Stimulated activated memory B cell treated with anti-CD40 and anti-IgM and Interleukin-4, amounts not matched to agents 10 μg/mL and 1 μg/mL and 100 μg/mL, for 72 hours (primary cell): ENCODE measurements around the gene CCDC167.

Experiments
- ATAC-seq: fragments of 150-1000 bp; cut with Tn5 transposase; 2 replicates; pipeline ENCODE4 v1.10.0; 2021
- H3K27ac Mint-ChIP-seq: one replicate; pipeline ENCODE4 v1.8.0; 2022; ENCODE audit warnings: mild to moderate bottlenecking, mixed read lengths
- H3K27me3 Mint-ChIP-seq: one replicate; pipeline ENCODE4 v1.8.0; 2022; ENCODE audit warnings: mixed read lengths
- H3K36me3 Mint-ChIP-seq: one replicate; pipeline ENCODE4 v1.8.0; 2022; ENCODE audit warnings: mixed read lengths
- H3K4me1 Mint-ChIP-seq: one replicate; pipeline ENCODE4 v1.8.0; 2022; ENCODE audit warnings: mixed read lengths
- H3K4me3 Mint-ChIP-seq: one replicate; pipeline ENCODE4 v1.8.0; 2022; ENCODE audit warnings: mild to moderate bottlenecking, moderate library complexity, mixed read lengths
- H3K9me3 Mint-ChIP-seq: one replicate; pipeline ENCODE4 v1.8.0; 2022; ENCODE audit warnings: mixed read lengths

Gene CCDC167

GRCh38 chr6:37519461-37519860, 19.8 kb upstream of the CCDC167 start:
- Mint-ChIP-seq H3K4me3 (no peak overlapping the region), H3K27ac (no peak overlapping the region), H3K27me3 (no peaks in the 10 kb centered on the region), H3K9me3 (peaks cover 3% of the 10 kb centered on the region), H3K4me1 (peaks cover 60% of the 10 kb centered on the region), H3K36me3 (no peaks in the 10 kb centered on the region)
- ATAC-seq: no peak

- H3K27me3 Mint-ChIP-seq: no peaks in the 10 kb centered on the region
- ATAC-seq: no peak
- H3K4me1 Mint-ChIP-seq: peaks cover 62% of the 10 kb centered on the region
- H3K27ac Mint-ChIP-seq: no peak overlapping the region
- H3K9me3 Mint-ChIP-seq: peaks cover 3% of the 10 kb centered on the region
- H3K4me3 Mint-ChIP-seq: peak overlapping the region; percentile 2
- no peaks in the 10 kb centered on the region for H3K36me3 Mint-ChIP-seq
These were observed 18.4 kb upstream of the CCDC167 start for GRCh38 chr6:37518116-37518515.

- Mint-ChIP-seq H3K4me1 (peaks cover 55% of the 10 kb centered on the region), H3K27ac (peak overlapping the region; percentile 92), H3K27me3 (no peaks in the 10 kb centered on the region), H3K9me3 (peaks cover 3% of the 10 kb centered on the region), H3K36me3 (no peaks in the 10 kb centered on the region), H3K4me3 (peak overlapping the region; percentile 72)
- ATAC-seq: peak; percentile 51
These were observed 17.7 kb upstream of the CCDC167 start for GRCh38 chr6:37517411-37517812.

DNA sequence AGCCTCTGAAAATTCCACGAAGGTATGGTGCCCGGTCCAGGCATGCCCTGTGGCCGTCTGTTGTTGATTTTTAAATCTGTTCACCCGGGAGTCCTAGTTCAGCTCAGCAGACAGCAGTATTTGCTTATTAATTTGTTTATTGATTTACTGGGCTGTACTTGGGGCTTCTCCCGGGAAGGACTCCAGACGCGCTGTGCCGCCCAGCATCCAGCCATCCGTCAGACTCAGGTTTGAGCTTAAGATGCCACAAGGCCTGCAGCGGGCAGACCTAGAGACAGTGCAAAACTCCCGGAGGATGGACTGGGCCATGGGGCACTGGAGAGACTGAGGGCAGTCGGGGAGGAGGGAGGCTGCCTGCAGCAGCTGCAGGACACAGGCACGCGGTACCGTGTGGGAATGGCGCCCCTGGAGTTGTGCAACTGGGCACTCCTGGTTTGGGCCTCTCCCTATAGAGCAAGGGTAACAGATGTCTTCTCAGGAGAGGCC, 17.3 kb upstream of the CCDC167 start:
- peak; percentile 2 for ATAC-seq
- no peaks in the 10 kb centered on the region for H3K36me3 Mint-ChIP-seq

GRCh38 chr6:37516076-37516919, 16.6 kb upstream of the CCDC167 start:
- H3K4me3 Mint-ChIP-seq: peak overlapping the region; percentile 72
- ATAC-seq: peak; percentile 93
- H3K27ac Mint-ChIP-seq: peak overlapping the region; percentile 92
- peaks cover 44% of the 10 kb centered on the region for H3K4me1 Mint-ChIP-seq
- H3K27me3 Mint-ChIP-seq: no peaks in the 10 kb centered on the region
- H3K9me3 Mint-ChIP-seq: peaks cover 3% of the 10 kb centered on the region
- no peaks in the 10 kb centered on the region for H3K36me3 Mint-ChIP-seq

More for the DNA sequence above, 17.3 kb upstream of the CCDC167 start:
- Mint-ChIP-seq H3K27ac (peak overlapping the region; percentile 92), H3K4me3 (peak overlapping the region; percentile 72), H3K27me3 (no peaks in the 10 kb centered on the region), H3K9me3 (peaks cover 3% of the 10 kb centered on the region), H3K4me1 (peaks cover 51% of the 10 kb centered on the region)

GRCh38 chr6:37515712-37516075, 16.0 kb upstream of the CCDC167 start:
- Mint-ChIP-seq H3K36me3 (no peaks in the 10 kb centered on the region), H3K4me3 (peak overlapping the region; percentile 72), H3K9me3 (peaks cover 3% of the 10 kb centered on the region), H3K27me3 (no peaks in the 10 kb centered on the region), H3K27ac (peak overlapping the region; percentile 92), H3K4me1 (peaks cover 42% of the 10 kb centered on the region)
- ATAC-seq: no peak

DNA sequence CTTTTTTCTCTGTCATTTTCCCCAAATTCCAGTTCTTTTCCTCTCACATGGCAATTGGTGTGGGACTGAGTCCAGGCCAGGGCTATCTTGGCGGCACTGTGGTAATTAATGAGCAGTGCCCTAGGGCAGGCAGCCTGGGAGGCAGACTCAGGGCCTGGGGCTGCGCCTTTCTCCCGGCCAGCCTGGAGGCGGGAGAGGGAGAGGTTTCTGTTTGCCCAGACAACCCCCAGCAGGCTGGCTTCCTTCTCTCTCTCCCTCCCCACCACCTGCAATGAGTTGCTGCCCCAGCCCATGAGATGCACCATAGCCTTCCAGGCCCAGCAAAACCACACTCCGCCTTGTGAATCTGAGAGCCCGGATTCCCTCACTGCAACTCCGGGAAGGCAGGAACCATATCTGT, 15.1 kb upstream of the CCDC167 start:
- no peak for ATAC-seq
- Mint-ChIP-seq H3K4me3 (no peak overlapping the region), H3K27ac (peak overlapping the region; percentile 92)

DNA sequence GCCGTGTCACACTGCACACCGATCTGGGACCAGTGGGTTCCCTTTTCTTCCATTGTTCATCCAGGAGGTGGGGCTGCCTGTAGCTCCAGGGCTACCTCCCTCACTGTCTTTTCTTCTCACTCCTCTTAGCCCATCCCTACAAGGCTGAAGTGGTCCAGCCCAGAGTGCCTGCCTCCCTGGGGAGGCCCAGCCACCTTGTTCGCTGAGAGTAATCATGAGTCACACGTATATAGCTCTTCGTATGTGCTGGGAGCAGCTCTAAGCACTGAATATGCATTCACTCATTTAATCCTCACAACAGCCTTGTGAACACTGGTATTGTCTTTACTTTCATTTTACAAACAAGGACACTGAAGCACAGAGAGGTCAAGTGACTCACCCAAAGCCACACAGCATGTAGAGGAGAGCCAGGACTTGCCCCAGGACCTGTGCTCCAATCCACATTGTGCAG, 14.7 kb upstream of the CCDC167 start:
- Mint-ChIP-seq H3K27me3 (no peaks in the 10 kb centered on the region), H3K4me3 (no peak overlapping the region), H3K27ac (peak overlapping the region; percentile 92), H3K9me3 (peaks cover 3% of the 10 kb centered on the region), H3K4me1 (peaks cover 42% of the 10 kb centered on the region), H3K36me3 (no peaks in the 10 kb centered on the region)
- no peak for ATAC-seq

More for the DNA sequence above, 15.1 kb upstream of the CCDC167 start:
- Mint-ChIP-seq H3K9me3 (peaks cover 3% of the 10 kb centered on the region), H3K36me3 (no peaks in the 10 kb centered on the region), H3K4me1 (peaks cover 42% of the 10 kb centered on the region), H3K27me3 (no peaks in the 10 kb centered on the region)

GRCh38 chr6:37513576-37513975, 13.9 kb upstream of the CCDC167 start:
- peak overlapping the region; percentile 43 for H3K27ac Mint-ChIP-seq
- no peaks in the 10 kb centered on the region for H3K36me3 Mint-ChIP-seq
- no peaks in the 10 kb centered on the region for H3K9me3 Mint-ChIP-seq
- H3K4me3 Mint-ChIP-seq: no peak overlapping the region
- peaks cover 43% of the 10 kb centered on the region for H3K4me1 Mint-ChIP-seq
- ATAC-seq: no peak
- H3K27me3 Mint-ChIP-seq: no peaks in the 10 kb centered on the region

GRCh38 chr6:37513155-37513554, 13.5 kb upstream of the CCDC167 start:
- H3K27ac Mint-ChIP-seq: peak overlapping the region; percentile 43
- H3K9me3 Mint-ChIP-seq: no peaks in the 10 kb centered on the region
- no peak overlapping the region for H3K4me3 Mint-ChIP-seq
- no peak for ATAC-seq
- H3K27me3 Mint-ChIP-seq: no peaks in the 10 kb centered on the region
- H3K4me1 Mint-ChIP-seq: peaks cover 48% of the 10 kb centered on the region
- no peaks in the 10 kb centered on the region for H3K36me3 Mint-ChIP-seq

GRCh38 chr6:37512400-37513011, 12.8 kb upstream of the CCDC167 start:
- no peaks in the 10 kb centered on the region for H3K9me3 Mint-ChIP-seq
- no peaks in the 10 kb centered on the region for H3K27me3 Mint-ChIP-seq
- peak overlapping the region; percentile 43 for H3K27ac Mint-ChIP-seq
- no peak for ATAC-seq
- peaks cover 48% of the 10 kb centered on the region for H3K4me1 Mint-ChIP-seq
- H3K36me3 Mint-ChIP-seq: no peaks in the 10 kb centered on the region
- no peak overlapping the region for H3K4me3 Mint-ChIP-seq

GRCh38 chr6:37511910-37512399, 12.3 kb upstream of the CCDC167 start:
- Mint-ChIP-seq H3K9me3 (no peaks in the 10 kb centered on the region), H3K4me1 (peaks cover 42% of the 10 kb centered on the region), H3K27ac (peak overlapping the region; percentile 43), H3K36me3 (no peaks in the 10 kb centered on the region), H3K4me3 (no peak overlapping the region), H3K27me3 (no peaks in the 10 kb centered on the region)
- ATAC-seq: no peak

DNA sequence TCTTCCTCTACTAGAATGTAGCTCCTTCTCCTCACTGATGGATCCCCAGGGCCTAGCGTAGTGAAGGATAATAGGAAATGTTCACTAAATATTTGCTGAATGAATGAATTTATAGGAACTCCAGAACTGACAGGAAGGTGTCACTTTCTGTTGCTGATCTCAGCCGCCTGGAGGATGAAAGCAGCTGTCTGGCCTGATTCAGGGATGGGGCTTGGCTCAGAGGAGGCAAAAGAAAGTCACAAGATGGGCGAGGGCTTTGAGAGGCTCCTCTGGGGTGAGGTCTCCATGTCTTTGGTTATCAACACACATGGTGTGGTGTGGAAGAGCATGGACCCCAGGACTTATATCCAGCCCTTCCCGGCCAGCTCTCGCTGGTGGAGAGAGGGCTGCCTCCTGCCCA, 11.5 kb upstream of the CCDC167 start:
- H3K27ac Mint-ChIP-seq: no peak overlapping the region
- H3K36me3 Mint-ChIP-seq: no peaks in the 10 kb centered on the region
- peaks cover 35% of the 10 kb centered on the region for H3K4me1 Mint-ChIP-seq
- no peaks in the 10 kb centered on the region for H3K9me3 Mint-ChIP-seq
- no peak for ATAC-seq
- H3K4me3 Mint-ChIP-seq: no peak overlapping the region
- H3K27me3 Mint-ChIP-seq: no peaks in the 10 kb centered on the region

DNA sequence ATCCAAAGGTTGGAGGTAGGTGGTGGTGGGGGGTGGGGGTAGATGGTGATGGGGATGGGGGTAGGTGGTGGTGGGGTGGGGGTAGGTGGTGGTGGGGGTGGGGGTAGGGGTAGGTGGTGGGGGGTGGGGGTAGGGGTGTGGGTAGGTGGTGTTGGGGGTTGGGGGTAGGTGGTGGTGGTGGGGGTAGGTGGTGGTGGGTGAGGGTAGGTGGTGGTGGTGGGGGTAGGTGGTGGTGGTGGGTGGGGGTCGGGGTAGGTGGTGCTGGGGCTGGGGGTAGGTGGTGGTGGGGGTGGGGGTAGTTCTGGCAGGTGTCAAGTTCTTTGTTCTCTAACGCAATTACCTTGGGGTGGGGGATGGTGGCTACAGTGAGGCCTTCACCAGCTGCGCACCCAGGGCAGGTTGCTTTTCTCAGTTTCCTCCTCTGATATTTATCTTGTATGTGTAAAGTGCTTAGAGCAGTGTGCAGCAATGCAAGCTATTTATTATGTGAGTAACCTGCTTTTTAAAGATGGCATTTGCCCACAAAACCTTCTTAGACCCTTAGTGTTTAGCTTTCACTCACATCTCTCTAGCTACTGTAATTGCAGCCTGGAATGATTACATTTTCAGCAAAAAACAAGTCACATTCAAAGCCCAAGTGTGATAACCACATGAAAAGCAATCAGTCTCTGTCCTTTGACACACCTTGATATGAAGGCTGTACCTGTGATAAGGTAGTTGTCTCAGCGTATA, 8.2 kb upstream of the CCDC167 start:
- peak; percentile 85 for ATAC-seq
- H3K27ac Mint-ChIP-seq: no peak overlapping the region
- no peaks in the 10 kb centered on the region for H3K36me3 Mint-ChIP-seq
- no peaks in the 10 kb centered on the region for H3K27me3 Mint-ChIP-seq
- H3K9me3 Mint-ChIP-seq: no peaks in the 10 kb centered on the region
- peaks cover 38% of the 10 kb centered on the region for H3K4me1 Mint-ChIP-seq
- H3K4me3 Mint-ChIP-seq: no peak overlapping the region

DNA sequence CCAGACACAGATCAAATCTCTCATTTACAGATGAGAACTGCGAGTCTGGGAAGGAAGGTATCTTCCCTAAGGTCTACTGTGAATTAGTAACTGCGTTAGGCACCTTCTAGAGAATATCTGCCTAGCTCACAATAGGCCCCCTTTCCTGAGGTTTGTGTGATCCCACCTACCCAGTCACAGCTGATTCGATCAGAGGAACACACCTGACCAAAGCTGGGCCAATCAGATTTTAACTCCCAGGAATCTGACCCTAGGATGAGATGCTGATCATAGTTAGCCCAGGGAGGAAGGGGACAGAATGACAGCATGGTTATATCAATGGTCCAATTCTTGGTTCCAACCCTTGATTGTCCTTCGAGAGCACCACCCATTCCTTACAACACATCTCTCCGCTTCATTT, 7.4 kb upstream of the CCDC167 start:
- no peak for ATAC-seq
- Mint-ChIP-seq H3K36me3 (no peaks in the 10 kb centered on the region), H3K4me3 (no peak overlapping the region), H3K27ac (no peak overlapping the region), H3K4me1 (peaks cover 45% of the 10 kb centered on the region), H3K9me3 (no peaks in the 10 kb centered on the region), H3K27me3 (no peaks in the 10 kb centered on the region)
